Ectodermal cell (in vitro differentiated cells): ENCODE results near the gene ZNF217.
"Not testable (repeated sequence)": the region's sequence is repeated elsewhere in the genome, so short reads cannot be mapped to it uniquely, and the experiment has no call there.

ENCODE experiments used
- H3K27ac ChIP-seq: 2 replicates; pipeline ENCODE4 v1.7.0; 2013; ENCODE audit warnings: mild to moderate bottlenecking, low read depth, low read length; ENCODE audit not compliant: insufficient read depth, poor library complexity, severe bottlenecking
- H3K27me3 ChIP-seq: 2 replicates; pipeline ENCODE4 v1.7.0; 2013; ENCODE audit warnings: mild to moderate bottlenecking, low read length; ENCODE audit not compliant: insufficient read depth, control insufficient read depth, poor library complexity, severe bottlenecking
- H3K36me3 ChIP-seq: one replicate; pipeline ENCODE4 v1.7.0; 2013; ENCODE audit warnings: low read length; ENCODE audit not compliant: control insufficient read depth, insufficient read depth
- H3K4me1 ChIP-seq: one replicate; pipeline ENCODE4 v1.7.0; 2013; ENCODE audit warnings: low read length; ENCODE audit not compliant: control insufficient read depth, insufficient read depth
- H3K4me3 ChIP-seq: 2 replicates; pipeline ENCODE4 v1.7.0; 2013; ENCODE audit warnings: low read depth, low read length, control low read depth; ENCODE audit not compliant: insufficient read depth
- H3K9me3 ChIP-seq: 2 replicates; pipeline ENCODE4 v1.7.0; 2013; ENCODE audit warnings: mild to moderate bottlenecking, low read length, moderate library complexity; ENCODE audit not compliant: control insufficient read depth
- WGBS, 2 experiments: methylation state at CpG; one replicate each; pipeline ENCODE4 v1.1.7; 2013; ENCODE audit warnings: missing lambda C conversion rate in 2 of 2; 5-methylcytosine and 5-hydroxymethylcytosine counted together

The ZNF217 gene

GRCh38 chr20:53566623-53567022 is 27.0 kb downstream of the ZNF217 start:
- peaks cover 35% of the 10 kb centered on the region for H3K36me3 ChIP-seq
- H3K4me3 ChIP-seq, H3K9me3 ChIP-seq, H3K27me3 ChIP-seq, H3K27ac ChIP-seq, H3K4me1 ChIP-seq: not testable (repeated sequence)
- WGBS, 2 experiments: 94% methylated on average over 9 of the region's 9 CpGs

- H3K4me1 ChIP-seq: no peaks in the 10 kb centered on the region
- no peak overlapping the region for H3K27ac ChIP-seq
- peaks cover 24% of the 10 kb centered on the region for H3K36me3 ChIP-seq
- no peak overlapping the region for H3K4me3 ChIP-seq
- H3K27me3 ChIP-seq: no peaks in the 10 kb centered on the region
- no peaks in the 10 kb centered on the region for H3K9me3 ChIP-seq
- 94% methylated on average over 11 of the region's 11 CpGs for WGBS, 2 experiments
These were observed 28.4 kb downstream of the ZNF217 start for GRCh38 chr20:53565254-53565653.

DNA sequence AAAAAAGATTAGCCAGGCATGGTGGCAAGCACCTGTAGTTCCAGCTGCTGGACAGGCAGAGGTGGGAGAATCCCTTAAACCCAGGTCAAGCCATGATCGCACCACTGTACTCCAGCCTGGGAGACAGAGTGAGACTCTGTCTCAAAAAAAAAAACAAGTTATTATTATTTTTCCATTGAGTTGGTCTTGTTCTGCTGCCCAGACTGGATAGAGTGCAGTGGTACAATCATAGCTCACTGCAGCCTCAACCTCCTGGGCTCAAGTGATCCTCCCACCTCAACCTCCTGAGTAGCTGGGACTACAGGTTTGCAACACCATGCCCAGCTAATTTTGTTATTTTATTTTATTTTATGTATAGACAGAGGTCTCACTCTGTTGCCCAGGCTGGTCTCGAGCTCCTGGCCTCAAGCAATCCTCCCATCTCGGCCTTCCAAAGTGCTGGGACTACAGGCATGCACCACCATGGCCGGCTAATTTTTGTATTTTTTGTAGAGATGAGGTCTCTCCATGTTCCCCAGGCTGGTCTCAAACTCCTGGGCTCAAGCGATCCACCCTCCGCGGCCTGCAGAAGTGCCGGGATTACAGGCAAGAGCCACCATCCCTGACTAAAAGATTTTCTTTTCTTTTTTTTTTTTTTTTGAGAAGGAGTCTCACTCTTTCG is 31.4 kb downstream of the ZNF217 start:
- H3K27ac ChIP-seq, H3K4me1 ChIP-seq, H3K27me3 ChIP-seq, H3K36me3 ChIP-seq, H3K4me3 ChIP-seq, H3K9me3 ChIP-seq: not testable (repeated sequence)
- 96% methylated on average over 9 of the region's 9 CpGs for WGBS, 2 experiments

DNA sequence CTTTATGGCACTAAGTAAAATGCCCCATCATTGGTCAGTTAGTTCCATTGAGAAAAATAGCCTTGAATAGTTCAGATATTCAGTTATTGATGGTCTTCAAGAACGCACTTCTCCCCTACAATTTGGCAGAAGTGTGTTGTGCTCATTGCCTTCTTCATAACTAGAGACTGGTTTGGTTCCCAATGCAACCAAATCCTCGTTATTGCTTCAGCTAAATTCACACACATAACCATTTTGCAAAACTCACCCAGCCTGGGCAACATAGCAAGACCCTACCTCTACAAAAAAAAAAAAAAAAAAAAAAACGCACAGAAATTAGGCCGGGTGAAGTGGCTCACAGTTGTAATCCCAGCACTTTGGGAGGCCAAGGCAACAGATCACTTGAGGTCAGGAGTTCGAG is 32.1 kb downstream of the ZNF217 start:
- no peak overlapping the region for H3K4me3 ChIP-seq
- no peaks in the 10 kb centered on the region for H3K27me3 ChIP-seq
- H3K4me1 ChIP-seq: no peaks in the 10 kb centered on the region
- H3K36me3 ChIP-seq: peaks cover under 1% of the 10 kb centered on the region
- 92 to 93% methylated on average over 5 of the region's 5 CpGs for WGBS, 2 experiments
- H3K9me3 ChIP-seq: no peaks in the 10 kb centered on the region
- no peak overlapping the region for H3K27ac ChIP-seq

GRCh38 chr20:53559816-53560215 is 33.8 kb downstream of the ZNF217 start:
- 91% methylated on average over 7 of the region's 7 CpGs for WGBS, 2 experiments
- H3K9me3 ChIP-seq: no peaks in the 10 kb centered on the region

DNA sequence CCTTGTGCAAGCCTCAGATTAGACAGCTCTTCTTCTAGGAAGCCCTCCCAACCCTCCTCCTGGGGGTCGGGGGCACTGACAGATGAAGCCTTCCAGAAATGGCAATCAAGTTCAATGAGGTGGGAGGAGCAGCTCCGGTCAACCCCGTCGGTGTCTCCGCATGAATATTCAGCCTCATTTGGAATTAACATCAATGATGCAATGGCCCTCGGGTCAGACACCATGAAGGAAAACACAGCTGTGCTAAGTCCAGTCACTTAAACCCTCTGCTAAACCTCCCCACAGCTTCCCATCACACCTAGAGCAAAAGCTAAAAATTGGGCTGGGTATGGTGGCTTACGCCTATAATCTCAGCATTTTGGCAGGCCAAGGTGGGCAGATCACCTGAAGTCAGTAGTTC is 36.5 kb downstream of the ZNF217 start:
- WGBS, 2 experiments: 80 to 82% methylated on average over 7 of the region's 7 CpGs

More at GRCh38 chr20:53559816-53560215, 33.8 kb downstream of the ZNF217 start:
- Histone ChIP-seq H3K4me3 (no peak overlapping the region), H3K27ac (no peak overlapping the region), H3K36me3 (no peaks in the 10 kb centered on the region), H3K27me3 (no peaks in the 10 kb centered on the region), H3K4me1 (no peaks in the 10 kb centered on the region)

DNA sequence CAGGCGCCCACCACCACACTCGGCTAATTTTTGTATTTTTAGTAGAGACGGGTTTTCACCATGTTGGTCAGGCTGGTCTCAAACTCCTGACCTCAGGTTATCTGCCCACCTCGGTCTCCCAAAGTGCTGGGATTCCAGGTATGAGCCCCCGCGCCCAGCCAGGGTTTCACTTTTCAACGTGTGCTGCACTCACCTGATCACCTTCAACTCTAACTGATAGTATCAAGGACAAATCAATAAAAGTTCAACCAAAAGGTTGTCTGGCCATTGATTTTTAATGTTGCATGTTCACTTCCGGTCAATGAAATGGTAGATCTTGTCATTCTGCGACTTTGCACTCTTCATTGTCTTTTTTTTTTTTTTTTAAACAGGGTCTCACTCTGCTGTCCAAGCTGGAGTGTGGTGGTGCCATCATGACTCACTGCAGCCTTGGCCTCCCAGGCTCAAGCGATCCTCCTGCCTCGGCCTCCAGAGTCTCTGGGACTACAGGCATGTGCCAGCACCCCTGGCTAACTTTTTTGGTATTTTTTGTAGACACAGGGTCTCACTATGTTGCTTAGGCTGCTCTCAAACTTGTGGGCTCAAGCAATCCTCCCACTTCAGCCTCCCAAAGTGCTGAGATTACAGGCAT is 37.3 kb downstream of the ZNF217 start:
- Histone ChIP-seq H3K4me3 (no peak overlapping the region), H3K36me3 (no peaks in the 10 kb centered on the region), H3K4me1 (no peaks in the 10 kb centered on the region), H3K27ac (no peak overlapping the region), H3K27me3 (no peaks in the 10 kb centered on the region), H3K9me3 (no peaks in the 10 kb centered on the region)
- 90 to 91% methylated on average over 11 of the region's 11 CpGs for WGBS, 2 experiments

More for the DNA sequence above, 36.5 kb downstream of the ZNF217 start:
- Histone ChIP-seq H3K27me3 (no peaks in the 10 kb centered on the region), H3K4me3 (no peak overlapping the region), H3K4me1 (no peaks in the 10 kb centered on the region), H3K9me3 (no peaks in the 10 kb centered on the region), H3K36me3 (no peaks in the 10 kb centered on the region), H3K27ac (no peak overlapping the region)

DNA sequence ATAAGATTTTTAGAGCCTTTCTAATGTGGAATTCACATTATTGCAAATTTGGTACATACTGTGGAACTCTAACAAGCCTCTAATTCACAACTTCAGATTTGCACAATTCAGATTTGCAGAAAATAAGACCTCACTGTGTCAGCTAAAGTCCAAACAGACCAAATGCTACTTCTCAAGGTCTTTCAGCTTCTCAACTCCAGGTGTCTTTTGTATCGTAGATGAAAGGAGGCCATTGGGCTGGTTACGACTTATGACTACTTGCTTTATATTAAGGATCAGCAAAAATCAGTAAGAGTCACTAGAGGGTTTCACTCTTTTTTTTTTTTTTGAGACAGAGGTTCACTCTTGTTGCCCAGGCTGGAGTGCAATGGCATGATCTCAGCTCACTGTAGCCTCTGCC is 37.8 kb downstream of the ZNF217 start:
- 95 to 100% methylated on average over 2 of the region's 2 CpGs for WGBS, 2 experiments

DNA sequence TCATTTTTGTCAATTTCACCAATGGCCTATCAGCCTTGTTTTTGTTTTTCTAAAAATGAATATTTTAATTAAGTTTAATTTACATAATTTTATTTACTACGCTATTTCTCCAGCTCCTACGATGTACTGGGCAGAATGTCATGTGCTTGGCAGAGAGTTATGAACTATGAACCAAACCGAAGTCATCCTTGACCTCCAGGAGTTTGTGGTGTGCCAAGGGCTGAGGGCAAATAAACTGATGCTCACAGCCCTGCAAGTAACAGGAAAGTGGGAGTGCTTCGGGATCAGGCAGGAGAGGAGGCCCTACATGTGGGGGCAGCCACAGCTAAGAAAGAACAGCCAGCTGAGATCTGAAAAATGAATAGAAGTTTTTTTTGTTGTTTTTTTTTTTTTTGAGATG is 38.6 kb downstream of the ZNF217 start:
- 94 to 95% methylated on average over 4 of the region's 4 CpGs for WGBS, 2 experiments
- H3K27me3 ChIP-seq: no peaks in the 10 kb centered on the region

More for the DNA sequence above, 37.8 kb downstream of the ZNF217 start:
- no peaks in the 10 kb centered on the region for H3K4me1 ChIP-seq
- no peaks in the 10 kb centered on the region for H3K9me3 ChIP-seq
- H3K27ac ChIP-seq: no peak overlapping the region
- no peaks in the 10 kb centered on the region for H3K27me3 ChIP-seq
- no peak overlapping the region for H3K4me3 ChIP-seq
- no peaks in the 10 kb centered on the region for H3K36me3 ChIP-seq

DNA sequence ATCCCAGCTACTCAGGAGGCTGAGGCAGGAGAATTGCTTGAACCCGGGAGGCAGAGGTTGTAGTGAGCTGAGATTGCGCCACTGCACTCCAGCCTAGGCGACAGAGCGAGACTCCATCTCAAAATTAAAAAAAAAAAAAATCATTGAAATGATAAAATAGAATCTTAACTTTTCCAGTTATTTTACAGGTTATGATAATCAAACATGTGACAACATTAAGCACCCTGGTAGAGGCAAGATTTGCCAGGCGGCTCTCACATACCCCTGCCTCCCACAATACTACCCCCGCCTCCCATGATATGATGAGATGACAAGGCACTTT is 41.1 kb downstream of the ZNF217 start:
- not testable (repeated sequence) for H3K4me3 ChIP-seq, H3K9me3 ChIP-seq, H3K27me3 ChIP-seq, H3K36me3 ChIP-seq, H3K4me1 ChIP-seq, H3K27ac ChIP-seq
- whole genome bisulfite sequencing, 2 experiments: 84 to 97% methylated on average over 4 of the region's 6 CpGs

More for the DNA sequence above, 38.6 kb downstream of the ZNF217 start:
- Histone ChIP-seq H3K27ac (no peak overlapping the region), H3K4me1 (no peaks in the 10 kb centered on the region), H3K36me3 (no peaks in the 10 kb centered on the region), H3K9me3 (no peaks in the 10 kb centered on the region), H3K4me3 (no peak overlapping the region)
